Right lobe of liver (tissue), 6 donors: Measurements from ENCODE around the gene DSG3. TPM values are rescaled to one million over a fixed set of nuclear protein-coding genes. Genes with fewer than 3 reads are reported as not detected.

Experiments used
- ATAC-seq, 4 donors: fragments of 200-7000 bp; cut with Tn5 transposase; one replicate each; pipeline ENCODE4 v1.9.1; 2020; ENCODE audit warnings: mild to moderate bottlenecking in 4 of 4, moderate library complexity in 4 of 4
- DNase-seq, 3 donors: peaks; one replicate each; pipeline ENCODE4 v3.0.0-alpha.2; 2020
- H3K27ac ChIP-seq, 3 donors: fragments of 200-600 bp; one replicate each; pipeline ENCODE4 v1.8.0; 2022
- H3K27me3 ChIP-seq, 2 donors: fragments of 200-600 bp; one replicate each; pipeline ENCODE4 v1.8.0; 2022
- H3K36me3 ChIP-seq, 4 donors: fragments of 200-600 bp; sonication (generic) in 1 of 4; one replicate each; pipeline versions ENCODE4 v1.5.1 to v1.8.0; 2017 to 2022; ENCODE audit warnings: control low read depth in 1 of 4
- H3K4me1 ChIP-seq, 4 donors: fragments of 200-600 bp; sonication (generic) in 1 of 4; one replicate each; pipeline versions ENCODE4 v1.5.1 to v1.8.0; 2017 to 2022; ENCODE audit warnings: control low read depth in 1 of 4
- H3K4me3 ChIP-seq, 3 donors: fragments of 200-600 bp; one replicate each; pipeline ENCODE4 v1.8.0; 2022
- H3K9me3 ChIP-seq, 4 donors: fragments of 200-600 bp; sonication (generic) in 1 of 4; one replicate each; pipeline versions ENCODE4 v1.5.1 to v1.8.0; 2017 to 2022; ENCODE audit warnings: control low read depth in 1 of 4
- POLR2A ChIP-seq: fragments of 450-650 bp; IDR thresholded peaks from one replicate; pipeline ENCODE4 v1.6.1; 2017; ENCODE audit warnings: antibody characterized with exemption, mild to moderate bottlenecking
- WGBS: methylation state at CpG from one replicate; pipeline ENCODE4 v1.1.6; 2018; ENCODE audit warnings: low coverage, low lambda C conversion rate; ENCODE audit not compliant: insufficient coverage; ENCODE audit errors: missing lambda C conversion rate; 5-methylcytosine and 5-hydroxymethylcytosine counted together
- intact Hi-C, 2 donors: fragments of 100-400 bp; cut with DNase I; formaldehyde crosslinking; loops; one replicate each; pipeline versions ENCODE4 v1.11.2 to v1.14.1; 2022
- total RNA-seq, 6 experiments: library from RNA; depleted of rRNA in 2 of 6; stranded (reverse); fragments of >200 nt in 2 of 6; fragmentation: NEBNext Ultra II Directional in 3 of 6; extraction: Animal tissue kit (Norgen Biotek cat#: 25700) in 3 of 6; gene quantifications; one replicate each; pipeline versions ENCODE4 v1.1.0 to v1.2.4, GENCODE V29; 2016 to 2023
- TF ChIP-seq, protein P1 (sequence below), 4 donors: fragments of 200-600 bp in 3 of 4; fragments of 450-650 bp in 1 of 4; IDR thresholded peaks; one replicate each; pipeline versions ENCODE4 v1.5.1 to v1.8.0; 2016 to 2022; ENCODE audit warnings: antibody characterized with exemption in 4 of 4, mild to moderate bottlenecking in 2 of 4
- donor health status: DM: no; HTN: yes; CAD: no.
- donor health status: DM: no; HTN: no; CAD: no.
- donor health status: DM: no; HTN: no; CAD: no.
- donor health status: DM: no; HTN: yes; CAD: no.
- donor health status: DM: no; HTN: yes; CAD: no.

Gene DSG3
- total RNA-seq, 6 experiments from 2014 or later: 0.09 TPM; not detected in 5

DNA sequence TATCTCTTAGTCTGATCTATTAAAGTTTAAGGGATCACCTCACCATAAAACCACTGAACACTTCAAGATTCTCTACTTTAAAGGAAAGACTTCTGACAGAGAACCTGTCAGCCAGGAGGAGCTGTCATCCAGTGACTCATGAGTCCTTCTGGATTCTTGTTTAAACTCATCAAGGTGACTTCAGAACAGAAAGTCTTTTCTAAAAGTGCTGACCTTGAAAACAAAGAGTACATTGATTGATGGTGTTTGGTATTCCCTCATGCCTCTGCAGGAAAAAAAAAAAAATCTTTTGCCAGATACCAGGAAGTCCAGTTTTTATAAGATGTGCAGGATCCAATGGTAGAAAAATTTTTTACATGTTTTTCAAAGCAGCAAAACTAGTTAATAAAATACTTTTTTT lies 62.8 kb downstream of the DSG3 start:
- Histone ChIP-seq H3K36me3 (no peaks in the 10 kb centered on the region), H3K9me3 (no peaks in the 10 kb centered on the region), H3K27me3 (no peaks in the 10 kb centered on the region), H3K4me1 (no peaks in the 10 kb centered on the region), H3K4me3 (no peak overlapping the region), H3K27ac (no peak overlapping the region)
- TF ChIP-seq POLR2A: no peak
- TF ChIP-seq, protein P1, sequence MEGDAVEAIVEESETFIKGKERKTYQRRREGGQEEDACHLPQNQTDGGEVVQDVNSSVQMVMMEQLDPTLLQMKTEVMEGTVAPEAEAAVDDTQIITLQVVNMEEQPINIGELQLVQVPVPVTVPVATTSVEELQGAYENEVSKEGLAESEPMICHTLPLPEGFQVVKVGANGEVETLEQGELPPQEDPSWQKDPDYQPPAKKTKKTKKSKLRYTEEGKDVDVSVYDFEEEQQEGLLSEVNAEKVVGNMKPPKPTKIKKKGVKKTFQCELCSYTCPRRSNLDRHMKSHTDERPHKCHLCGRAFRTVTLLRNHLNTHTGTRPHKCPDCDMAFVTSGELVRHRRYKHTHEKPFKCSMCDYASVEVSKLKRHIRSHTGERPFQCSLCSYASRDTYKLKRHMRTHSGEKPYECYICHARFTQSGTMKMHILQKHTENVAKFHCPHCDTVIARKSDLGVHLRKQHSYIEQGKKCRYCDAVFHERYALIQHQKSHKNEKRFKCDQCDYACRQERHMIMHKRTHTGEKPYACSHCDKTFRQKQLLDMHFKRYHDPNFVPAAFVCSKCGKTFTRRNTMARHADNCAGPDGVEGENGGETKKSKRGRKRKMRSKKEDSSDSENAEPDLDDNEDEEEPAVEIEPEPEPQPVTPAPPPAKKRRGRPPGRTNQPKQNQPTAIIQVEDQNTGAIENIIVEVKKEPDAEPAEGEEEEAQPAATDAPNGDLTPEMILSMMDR (IDR thresholded peaks at IDR 0.05): no peak
- intact Hi-C loops: no loop called here
- DNase-seq: no peak
- ATAC-seq: no peak

DNA sequence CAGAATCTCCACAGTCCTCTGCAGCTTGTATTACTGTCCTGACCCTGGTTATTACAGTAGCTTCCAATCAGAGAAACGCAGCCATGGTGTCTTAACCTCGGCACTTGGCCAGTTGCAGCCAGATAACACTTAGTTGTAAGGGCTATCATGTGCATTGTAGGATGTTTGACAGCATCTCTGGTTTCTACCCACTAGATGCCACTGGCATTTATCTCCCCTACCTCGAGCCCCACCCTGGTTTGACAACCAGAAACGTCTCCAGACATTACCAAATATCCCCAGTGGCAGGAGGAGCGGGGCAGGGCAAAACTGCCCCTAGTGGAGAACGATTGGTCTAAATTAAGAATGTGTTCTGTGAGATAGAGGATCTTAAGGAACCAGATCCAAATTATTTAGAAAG lies 63.6 kb downstream of the DSG3 start:
- no peak for TF ChIP-seq POLR2A
- TF ChIP-seq, protein P1 (IDR thresholded peaks at IDR 0.05): no peak
- intact Hi-C loops: no loop called here
- ATAC-seq (no peak), DNase-seq (no peak)
- no peaks in the 10 kb centered on the region for H3K4me1 ChIP-seq
- WGBS: 74% methylated on average over 6 of the region's 6 CpGs
- no peaks in the 10 kb centered on the region for H3K27me3 ChIP-seq
- no peaks in the 10 kb centered on the region for H3K9me3 ChIP-seq
- H3K36me3 ChIP-seq: no peaks in the 10 kb centered on the region
- no peak overlapping the region for H3K4me3 ChIP-seq
- no peak overlapping the region for H3K27ac ChIP-seq

DNA sequence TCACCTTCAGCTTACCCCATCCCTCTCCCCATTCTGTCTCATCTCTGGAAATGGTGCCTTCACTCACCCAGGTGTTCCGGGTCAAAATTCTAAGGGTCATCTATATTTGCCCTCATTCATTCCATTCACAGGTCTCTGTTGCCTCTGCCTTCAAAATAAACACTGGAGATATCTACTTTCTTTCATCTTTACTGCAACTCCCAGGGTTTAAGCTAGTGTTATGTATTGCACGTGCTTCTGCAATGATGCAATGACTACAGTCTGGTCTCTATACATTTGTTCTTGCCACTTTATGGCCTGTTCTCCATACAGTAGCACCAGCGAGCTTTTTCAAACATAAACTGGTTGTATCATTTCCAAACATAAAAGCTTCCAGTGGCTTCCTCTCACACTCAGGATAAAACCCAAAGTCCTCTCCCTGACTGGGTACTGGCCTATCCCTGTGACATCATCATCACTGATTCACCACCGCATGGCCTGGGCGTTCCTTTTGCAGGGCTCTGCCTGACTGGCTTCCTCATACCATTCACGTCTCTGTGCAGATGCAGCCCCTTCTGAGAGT lies 64.7 kb downstream of the DSG3 start:
- no peak overlapping the region for H3K27ac ChIP-seq
- intact Hi-C loops: no loop called here
- no peak for TF ChIP-seq POLR2A
- TF ChIP-seq, protein P1 (IDR thresholded peaks at IDR 0.05): no peak

DNA sequence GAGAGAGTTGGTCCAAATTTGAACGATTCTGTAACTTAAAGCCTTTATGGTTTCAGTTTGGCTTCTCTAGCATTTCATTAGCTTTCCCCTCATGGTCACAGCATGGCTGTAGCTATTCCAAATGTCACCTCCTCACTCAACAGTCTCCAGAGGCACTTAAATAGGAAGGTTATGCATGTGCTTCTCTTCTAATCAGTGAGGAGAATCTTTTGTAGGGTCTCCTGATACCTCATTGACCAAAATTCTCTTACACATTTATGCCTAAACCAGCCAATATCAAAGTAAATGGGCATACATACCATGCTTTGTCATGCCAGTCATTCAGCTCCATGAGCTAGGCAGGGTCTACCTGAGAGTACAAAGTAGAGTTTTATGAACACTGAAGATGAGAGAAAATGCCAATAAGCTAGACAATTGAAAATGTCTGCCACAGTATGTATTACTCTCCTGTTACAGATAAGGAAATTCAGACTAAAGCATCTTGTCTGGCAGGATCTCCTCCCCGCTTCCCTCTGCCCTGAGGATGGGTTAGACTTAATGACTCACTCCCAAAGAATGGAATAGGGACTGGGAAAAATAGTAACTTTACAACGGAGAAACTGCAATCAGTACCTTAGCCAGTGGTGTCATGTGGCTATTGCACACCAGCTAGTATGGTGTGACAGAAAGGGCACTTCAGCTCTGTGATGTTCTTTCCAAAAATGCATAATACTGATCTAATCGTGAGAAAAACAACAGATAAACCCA lies 65.8 kb downstream of the DSG3 start:
- TF ChIP-seq, protein P1 (IDR thresholded peaks at IDR 0.05): no peak
- TF ChIP-seq POLR2A: no peak
- WGBS: 69% methylated on average over 4 of the region's 4 CpGs
- intact Hi-C loops: no loop called here

More for the DNA sequence above, 64.7 kb downstream of the DSG3 start:
- H3K4me1 ChIP-seq: no peaks in the 10 kb centered on the region
- H3K36me3 ChIP-seq: no peaks in the 10 kb centered on the region
- no peak overlapping the region for H3K4me3 ChIP-seq
- no peaks in the 10 kb centered on the region for H3K27me3 ChIP-seq
- DNase-seq (peak in 1 of 3 donors; percentile 29), ATAC-seq (peak in 3 of 4 donors; percentile 32 to 89 (median 44))
- 59% methylated on average over 6 of the region's 6 CpGs for WGBS
- H3K9me3 ChIP-seq: no peaks in the 10 kb centered on the region

More for the DNA sequence above, 65.8 kb downstream of the DSG3 start:
- Histone ChIP-seq H3K36me3 (no peaks in the 10 kb centered on the region), H3K27ac (no peak overlapping the region), H3K9me3 (no peaks in the 10 kb centered on the region), H3K27me3 (no peaks in the 10 kb centered on the region), H3K4me1 (no peaks in the 10 kb centered on the region), H3K4me3 (no peak overlapping the region)
- ATAC-seq (peak in 2 of 4 donors; percentile 55 to 59), DNase-seq (no peak)
